Gastrocnemius medialis (tissue), 4 donors: ENCODE results near the gene ARHGEF4.
"Not testable (repeated sequence)": the region's sequence is repeated elsewhere in the genome, so short reads cannot be mapped to it uniquely, and the experiment has no call there.

Experiments used
- CTCF ChIP-seq, 5 experiments: fragments of 450-650 bp in 3 of 5; fragments of 200-600 bp in 2 of 5; sonication (generic) in 2 of 5; IDR thresholded peaks in 4 of 5; conservative IDR thresholded peaks in 1 of 5; 1 replicate in 4 of 5; 2 replicates in 1 of 5; pipeline ENCODE4 v1.5.1; 2016 to 2019; ENCODE audit warnings: antibody characterized with exemption in 5 of 5, mild to moderate bottlenecking in 3 of 5, moderate library complexity in 3 of 5
- POLR2A ChIP-seq, 2 donors: fragments of 450-650 bp; IDR thresholded peaks; one replicate each; pipeline ENCODE4 v1.6.1; 2017; ENCODE audit warnings: antibody characterized with exemption in 2 of 2, mild to moderate bottlenecking in 2 of 2, moderate library complexity in 2 of 2

GRCh38 chr2:130901626-130902025, 64.9 kb downstream of the ARHGEF4 start:
- TF ChIP-seq CTCF (IDR thresholded peaks at IDR 0.05 in 4 of 5, conservative IDR thresholded peaks at IDR 0.05 in 1 of 5); POLR2A (IDR thresholded peaks at IDR 0.05): not testable (repeated sequence)
